ENCODE results near the gene RASSF3. TPM values are rescaled to one million over a fixed set of nuclear protein-coding genes. Genes with fewer than 3 reads are reported as not detected.

The RASSF3 gene
- total and polyA plus RNA-seq, 2 of the 13 experiments (the other 11 are each of a cell fraction or from before 2014, with no cell fraction given) = 15.5 to 16.0 TPM

DNA sequence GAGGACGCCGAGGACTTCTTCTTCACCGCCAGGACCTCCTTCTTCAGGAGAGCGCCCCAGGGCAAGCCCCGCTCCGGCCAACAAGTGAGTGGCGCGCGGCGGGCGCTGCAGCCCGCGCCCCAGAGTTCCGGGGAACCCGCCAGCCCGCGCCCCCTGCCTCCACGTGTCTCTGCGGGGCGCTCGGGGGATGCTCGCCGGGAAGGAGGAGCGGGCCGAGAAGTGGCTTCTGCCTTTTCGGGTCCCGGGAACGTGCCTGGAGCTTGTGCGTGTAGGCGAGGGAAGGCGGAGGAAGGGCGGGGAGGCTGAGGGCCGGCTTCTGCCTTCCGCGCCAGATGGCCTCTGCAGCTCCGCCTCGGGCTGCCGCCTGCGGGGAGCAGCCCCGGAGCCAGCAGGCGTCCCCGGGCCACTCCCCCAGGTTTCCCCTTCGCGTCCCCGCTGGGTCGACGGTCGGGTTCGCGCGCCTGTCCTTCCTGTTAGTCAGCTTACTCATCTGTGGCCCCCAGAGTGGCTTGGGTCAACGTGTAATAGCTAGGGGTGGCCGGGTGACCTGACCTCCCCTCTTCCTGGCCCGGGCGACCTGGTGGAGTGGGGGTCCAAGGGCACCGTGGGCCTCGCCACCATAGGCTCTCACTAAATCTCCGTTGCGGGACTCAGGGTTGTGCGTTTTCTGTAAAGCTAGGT lies 505 bp downstream of the RASSF3 start (continued):
- TF ChIP-seq, protein P1, sequence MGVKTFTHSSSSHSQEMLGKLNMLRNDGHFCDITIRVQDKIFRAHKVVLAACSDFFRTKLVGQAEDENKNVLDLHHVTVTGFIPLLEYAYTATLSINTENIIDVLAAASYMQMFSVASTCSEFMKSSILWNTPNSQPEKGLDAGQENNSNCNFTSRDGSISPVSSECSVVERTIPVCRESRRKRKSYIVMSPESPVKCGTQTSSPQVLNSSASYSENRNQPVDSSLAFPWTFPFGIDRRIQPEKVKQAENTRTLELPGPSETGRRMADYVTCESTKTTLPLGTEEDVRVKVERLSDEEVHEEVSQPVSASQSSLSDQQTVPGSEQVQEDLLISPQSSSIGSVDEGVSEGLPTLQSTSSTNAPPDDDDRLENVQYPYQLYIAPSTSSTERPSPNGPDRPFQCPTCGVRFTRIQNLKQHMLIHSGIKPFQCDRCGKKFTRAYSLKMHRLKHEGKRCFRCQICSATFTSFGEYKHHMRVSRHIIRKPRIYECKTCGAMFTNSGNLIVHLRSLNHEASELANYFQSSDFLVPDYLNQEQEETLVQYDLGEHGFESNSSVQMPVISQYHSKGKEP (CRISPR knock-in tag; IDR thresholded peaks at IDR 0.05) = no peak
- TF ChIP-seq SNAPC2 (CRISPR knock-in tag; IDR thresholded peaks at IDR 0.05) (no peak), MBNL3 (CRISPR knock-in tag; conservative IDR thresholded peaks at IDR 0.05) (no peak), ZNF841 (CRISPR knock-in tag; IDR thresholded peaks at IDR 0.05; ENCODE audit: borderline replicate concordance) (no peak), MAZ (IDR thresholded peaks at IDR 0.05; ENCODE audit: borderline replicate concordance, low read depth, low read length) (0 out of 2 replicates have a peak, but pooled peaks have one; percentile 26), MAZ (CRISPR knock-in tag; IDR thresholded peaks at IDR 0.05; ENCODE audit: low read depth) (0 out of 2 replicates have a peak, but pooled peaks have one; percentile 5), ZNF253 (CRISPR knock-in tag; IDR thresholded peaks at IDR 0.05; ENCODE audit: borderline replicate concordance) (no peak), MATR3 (CRISPR knock-in tag; IDR thresholded peaks at IDR 0.05) (no peak), KLF15 (CRISPR knock-in tag; IDR thresholded peaks at IDR 0.05; ENCODE audit: borderline replicate concordance) (0 out of 2 replicates have a peak, but pooled peaks have one; percentile 56), FOXJ3 (CRISPR knock-in tag; IDR thresholded peaks at IDR 0.05; ENCODE audit: borderline replicate concordance) (no peak), BRD4 (CRISPR knock-in tag; IDR thresholded peaks at IDR 0.05) (0 out of 2 replicates have a peak, but pooled peaks have one; percentile 41), ZNF337 (CRISPR knock-in tag; IDR thresholded peaks at IDR 0.05; ENCODE audit: borderline replicate concordance, low read depth) (no peak), SALL2 (CRISPR knock-in tag; IDR thresholded peaks at IDR 0.05) (no peak), SKI (IDR thresholded peaks at IDR 0.05; ENCODE audit: partially characterized antibody) (no peak), HHEX (CRISPR knock-in tag; IDR thresholded peaks at IDR 0.05) (no peak), MTF2 (CRISPR knock-in tag; IDR thresholded peaks at IDR 0.05; ENCODE audit: borderline replicate concordance) (0 out of 2 replicates have a peak, but pooled peaks have one; percentile 42), MLLT10 (CRISPR knock-in tag; IDR thresholded peaks at IDR 0.05) (no peak), ZNF670 (CRISPR knock-in tag; IDR thresholded peaks at IDR 0.05; ENCODE audit: borderline replicate concordance) (no peak), SMAD3 (CRISPR knock-in tag; IDR thresholded peaks at IDR 0.05) (no peak), SCMH1 (CRISPR knock-in tag; IDR thresholded peaks at IDR 0.05; ENCODE audit: borderline replicate concordance) (no peak), ZNF260 (CRISPR knock-in tag; IDR thresholded peaks at IDR 0.05; ENCODE audit: borderline replicate concordance, low read depth) (no peak), PITX1 (CRISPR knock-in tag; IDR thresholded peaks at IDR 0.05) (no peak), GFI1 (CRISPR knock-in tag; IDR thresholded peaks at IDR 0.05; ENCODE audit: borderline replicate concordance) (peak; percentile 65; the same call in 1 of the 2 replicates)
- TF ChIP-seq, protein P2, sequence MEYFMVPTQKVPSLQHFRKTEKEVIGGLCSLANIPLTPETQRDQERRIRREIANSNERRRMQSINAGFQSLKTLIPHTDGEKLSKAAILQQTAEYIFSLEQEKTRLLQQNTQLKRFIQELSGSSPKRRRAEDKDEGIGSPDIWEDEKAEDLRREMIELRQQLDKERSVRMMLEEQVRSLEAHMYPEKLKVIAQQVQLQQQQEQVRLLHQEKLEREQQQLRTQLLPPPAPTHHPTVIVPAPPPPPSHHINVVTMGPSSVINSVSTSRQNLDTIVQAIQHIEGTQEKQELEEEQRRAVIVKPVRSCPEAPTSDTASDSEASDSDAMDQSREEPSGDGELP (IDR thresholded peaks at IDR 0.05; ENCODE audit: borderline replicate concordance, low read depth) = no peak
- TF ChIP-seq, protein P3, sequence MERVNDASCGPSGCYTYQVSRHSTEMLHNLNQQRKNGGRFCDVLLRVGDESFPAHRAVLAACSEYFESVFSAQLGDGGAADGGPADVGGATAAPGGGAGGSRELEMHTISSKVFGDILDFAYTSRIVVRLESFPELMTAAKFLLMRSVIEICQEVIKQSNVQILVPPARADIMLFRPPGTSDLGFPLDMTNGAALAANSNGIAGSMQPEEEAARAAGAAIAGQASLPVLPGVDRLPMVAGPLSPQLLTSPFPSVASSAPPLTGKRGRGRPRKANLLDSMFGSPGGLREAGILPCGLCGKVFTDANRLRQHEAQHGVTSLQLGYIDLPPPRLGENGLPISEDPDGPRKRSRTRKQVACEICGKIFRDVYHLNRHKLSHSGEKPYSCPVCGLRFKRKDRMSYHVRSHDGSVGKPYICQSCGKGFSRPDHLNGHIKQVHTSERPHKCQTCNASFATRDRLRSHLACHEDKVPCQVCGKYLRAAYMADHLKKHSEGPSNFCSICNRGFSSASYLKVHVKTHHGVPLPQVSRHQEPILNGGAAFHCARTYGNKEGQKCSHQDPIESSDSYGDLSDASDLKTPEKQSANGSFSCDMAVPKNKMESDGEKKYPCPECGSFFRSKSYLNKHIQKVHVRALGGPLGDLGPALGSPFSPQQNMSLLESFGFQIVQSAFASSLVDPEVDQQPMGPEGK (CRISPR knock-in tag; IDR thresholded peaks at IDR 0.05) = peak; percentile 57
- TF ChIP-seq, protein P4, sequence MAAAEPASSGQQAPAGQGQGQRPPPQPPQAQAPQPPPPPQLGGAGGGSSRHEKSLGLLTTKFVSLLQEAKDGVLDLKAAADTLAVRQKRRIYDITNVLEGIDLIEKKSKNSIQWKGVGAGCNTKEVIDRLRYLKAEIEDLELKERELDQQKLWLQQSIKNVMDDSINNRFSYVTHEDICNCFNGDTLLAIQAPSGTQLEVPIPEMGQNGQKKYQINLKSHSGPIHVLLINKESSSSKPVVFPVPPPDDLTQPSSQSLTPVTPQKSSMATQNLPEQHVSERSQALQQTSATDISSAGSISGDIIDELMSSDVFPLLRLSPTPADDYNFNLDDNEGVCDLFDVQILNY (CRISPR knock-in tag; conservative IDR thresholded peaks at IDR 0.05) = no peak; the same call in 1 of the 2 replicates

Measured in HepG2 (cell line).